Measurements from ENCODE around the gene TENM3.

TENM3 gene

DNA sequence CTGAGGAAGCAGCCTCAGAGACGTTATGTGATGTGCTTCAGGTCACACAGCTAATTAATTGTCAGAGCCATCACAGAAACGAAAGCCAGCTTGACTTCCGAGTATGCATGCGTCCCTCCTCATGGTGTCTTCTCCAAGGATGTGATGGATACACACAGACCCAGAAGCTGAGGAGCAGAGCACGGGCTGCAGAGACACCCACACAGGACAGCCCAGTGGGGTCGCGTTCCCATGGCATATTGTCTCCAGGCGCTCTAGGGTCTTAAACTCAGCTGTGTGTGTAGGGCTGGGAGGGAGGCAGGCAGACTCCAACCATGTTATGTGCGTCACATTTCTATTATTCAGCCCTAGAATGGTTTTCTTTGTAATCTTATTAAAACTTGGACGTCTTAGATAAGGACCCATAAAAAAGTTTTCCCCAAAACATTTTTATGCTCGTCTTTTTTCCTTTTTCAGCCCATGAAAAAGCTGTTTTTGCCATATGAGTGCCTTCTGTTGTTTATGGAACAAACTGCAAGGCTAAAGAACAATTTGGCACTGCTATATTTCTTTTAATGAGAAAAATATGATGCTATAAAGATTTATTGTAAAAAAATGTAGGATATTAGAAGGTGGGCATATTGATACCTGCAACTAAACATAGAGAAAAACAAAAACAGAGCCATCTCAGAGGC is 48.5 kb downstream of the TENM3 start:
- DNase-seq = no peak

DNA sequence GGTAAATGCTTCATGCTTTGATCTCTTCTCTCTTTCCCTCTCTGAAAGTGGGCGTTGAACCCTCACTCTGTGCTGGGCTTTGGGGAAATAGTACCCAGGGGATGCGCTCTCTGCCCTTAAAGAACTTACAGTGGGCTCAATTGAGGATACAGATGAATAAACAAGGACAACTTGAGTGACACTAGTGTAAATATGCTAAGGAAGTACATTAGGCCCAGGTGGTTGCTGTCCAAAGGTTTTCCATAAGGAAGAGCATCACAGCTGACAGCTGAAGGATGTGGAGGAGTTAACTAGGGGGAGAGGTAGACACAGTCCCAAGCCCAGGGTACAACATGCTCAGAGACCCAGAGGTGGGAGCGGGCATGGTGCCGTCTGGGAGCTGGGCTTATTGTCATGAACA is 49.4 kb downstream of the TENM3 start:
- DNase-seq = no peak

GRCh38 chr4:182293691-182294255 is 50.6 kb downstream of the TENM3 start:
- no peak for DNase-seq

DNA sequence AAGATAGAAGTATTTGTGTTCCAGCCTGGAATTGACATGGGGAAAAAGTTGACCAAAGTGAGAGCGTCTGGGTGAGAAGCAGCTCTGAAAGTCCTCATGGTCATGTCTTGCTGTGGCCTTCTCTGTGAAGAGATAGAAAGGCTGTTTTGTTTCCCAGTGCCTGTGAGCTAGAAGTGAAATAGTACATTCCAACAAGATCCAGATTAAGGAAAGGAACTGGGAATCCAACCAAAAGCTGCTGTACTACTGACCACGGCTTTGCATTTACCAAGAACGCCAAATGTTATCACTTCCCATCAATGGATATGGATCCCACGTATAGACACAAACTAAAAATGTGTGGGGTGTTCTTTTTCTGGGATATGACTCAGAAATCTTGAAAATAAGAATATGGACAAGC is 51.2 kb downstream of the TENM3 start:
- DNase-seq = no peak

DNA sequence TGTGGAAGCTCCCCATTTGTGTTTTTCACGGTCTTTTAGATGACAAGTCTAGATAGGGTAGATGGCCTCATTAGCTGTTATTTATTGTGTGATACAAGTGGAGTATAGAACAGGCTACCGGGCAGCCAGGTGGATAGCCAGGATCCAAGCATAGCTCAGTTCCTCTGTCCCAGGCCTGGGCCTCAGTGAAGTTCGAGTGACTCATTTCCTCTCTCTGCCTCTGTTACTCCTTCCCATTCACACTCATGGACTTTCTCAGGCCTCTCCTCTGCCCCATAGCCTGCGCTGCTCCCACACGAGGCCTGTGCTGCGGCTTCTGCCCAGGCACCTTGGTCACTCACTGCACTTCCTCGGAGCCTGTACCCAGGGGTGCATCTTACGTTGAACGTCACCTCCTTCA is 54.5 kb downstream of the TENM3 start:
- DNase-seq = no peak

DNA sequence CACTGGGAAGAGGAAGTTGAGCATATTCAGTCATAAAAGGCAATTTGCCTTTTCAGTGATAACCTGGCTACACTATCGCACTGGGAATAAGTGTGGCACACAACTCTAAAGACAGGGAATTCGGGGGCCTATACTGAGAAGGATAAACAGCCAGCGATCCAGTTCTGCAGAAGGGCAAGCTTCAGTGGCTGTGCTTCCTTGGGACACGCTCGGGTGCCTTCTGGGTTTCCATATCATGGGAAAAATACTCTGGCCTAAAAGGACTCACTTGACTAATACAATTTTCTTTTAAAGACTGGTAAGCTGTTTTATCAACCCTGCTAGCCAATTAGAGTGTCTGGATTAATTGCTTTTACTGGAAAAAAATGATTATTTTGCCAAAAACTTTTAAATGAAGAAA is 58.5 kb downstream of the TENM3 start:
- DNase-seq = no peak

DNA sequence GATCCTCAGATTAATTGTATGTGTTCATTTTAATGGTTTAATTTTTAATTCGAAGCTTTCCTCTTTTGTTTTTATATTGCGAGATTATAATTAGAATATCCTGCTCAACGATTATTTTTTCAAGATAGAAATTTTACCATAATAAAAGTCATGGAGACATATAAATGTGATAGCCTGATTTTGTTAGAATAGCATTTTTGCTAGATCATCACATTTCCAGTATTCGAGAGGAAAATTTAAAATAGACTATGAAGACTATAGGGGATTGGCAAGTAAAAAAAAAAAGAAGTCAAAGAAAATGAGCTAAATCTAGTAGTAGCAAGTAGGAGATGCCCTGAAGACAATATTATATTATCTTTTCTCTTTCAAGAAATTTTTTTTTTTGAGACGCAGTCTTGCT is 60.6 kb downstream of the TENM3 start:
- no peak for DNase-seq

DNA sequence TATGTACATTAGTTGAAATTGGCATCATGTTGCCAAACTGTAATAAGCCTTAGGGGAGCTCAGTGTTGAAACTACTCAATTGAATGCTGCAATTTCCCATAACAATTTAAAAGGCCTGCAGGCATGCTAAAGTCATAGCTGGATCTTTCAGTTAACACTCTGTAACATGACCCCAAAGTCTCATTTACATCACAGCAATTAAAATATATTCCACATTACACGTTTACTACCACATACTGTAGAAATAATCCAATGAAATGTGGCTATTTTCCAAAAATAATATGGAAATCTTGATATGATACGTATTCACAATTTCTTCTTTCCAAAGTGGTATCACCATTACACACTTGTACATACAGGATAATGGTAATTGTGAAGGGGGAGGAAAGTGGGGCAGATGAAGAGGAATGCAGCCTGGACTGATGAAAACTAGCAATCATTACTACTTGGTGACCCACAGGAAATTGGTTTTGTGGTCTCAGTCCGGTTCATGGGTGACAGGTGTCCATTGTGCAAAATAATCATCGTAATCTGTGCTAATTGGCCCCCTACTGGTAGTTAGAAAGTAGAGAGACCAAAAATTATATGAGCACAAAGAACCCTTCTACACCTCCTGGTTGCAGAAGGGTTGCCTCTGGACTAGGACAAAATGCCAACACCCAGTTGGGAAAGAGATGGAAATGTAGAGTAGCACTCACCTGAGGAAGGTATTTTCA is 63.7 kb downstream of the TENM3 start:
- DNase-seq = no peak

GRCh38 chr4:182307746-182308145 is 64.5 kb downstream of the TENM3 start:
- no peak for DNase-seq

GRCh38 chr4:182309877-182310276 is 66.7 kb downstream of the TENM3 start:
- no peak for DNase-seq

DNA sequence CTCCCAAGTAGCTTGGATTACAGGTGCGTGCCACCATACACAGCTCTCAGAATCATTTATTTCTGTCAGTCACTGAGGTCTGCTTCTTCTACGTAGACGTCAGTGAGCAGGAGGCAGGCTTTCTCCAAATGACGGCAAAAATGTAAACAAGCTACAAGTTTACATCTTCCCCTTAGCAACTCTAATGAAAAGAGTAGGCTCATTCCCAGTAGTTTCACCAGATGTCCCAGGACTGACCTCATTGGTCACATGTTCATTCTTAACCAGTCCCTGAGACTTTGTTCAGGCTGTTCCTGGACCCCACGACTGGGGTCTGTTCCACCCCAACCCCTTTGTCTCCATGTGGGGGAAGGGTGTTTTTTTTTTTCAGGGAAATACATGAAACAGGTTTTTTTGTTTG is 67.1 kb downstream of the TENM3 start:
- DNase-seq = no peak

- DNase-seq = no peak
These were observed 67.8 kb downstream of the TENM3 start for GRCh38 chr4:182310962-182311361.

- DNase-seq = no peak
These were observed 71.3 kb downstream of the TENM3 start for GRCh38 chr4:182314537-182314936.

DNA sequence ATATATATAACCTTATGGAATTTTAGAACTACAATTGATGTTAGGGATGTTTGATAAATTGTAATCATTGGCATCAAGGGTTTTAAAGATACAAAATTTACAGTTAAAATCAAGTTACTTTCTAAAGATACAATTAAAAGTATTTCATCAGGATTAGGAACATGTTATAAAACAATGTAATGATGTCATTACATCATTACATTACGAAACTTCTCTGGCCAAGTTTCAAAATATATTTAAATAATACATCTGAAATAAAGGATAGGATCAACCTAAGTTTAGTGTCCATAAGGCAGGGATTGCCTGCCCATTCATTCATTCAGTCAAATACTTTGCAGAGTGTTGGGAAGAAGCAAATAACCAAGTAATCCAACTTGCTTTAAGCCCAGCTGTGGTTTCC is 75.1 kb downstream of the TENM3 start:
- no peak for DNase-seq

GRCh38 chr4:182320092-182320491 is 76.9 kb downstream of the TENM3 start:
- DNase-seq = no peak

DNA sequence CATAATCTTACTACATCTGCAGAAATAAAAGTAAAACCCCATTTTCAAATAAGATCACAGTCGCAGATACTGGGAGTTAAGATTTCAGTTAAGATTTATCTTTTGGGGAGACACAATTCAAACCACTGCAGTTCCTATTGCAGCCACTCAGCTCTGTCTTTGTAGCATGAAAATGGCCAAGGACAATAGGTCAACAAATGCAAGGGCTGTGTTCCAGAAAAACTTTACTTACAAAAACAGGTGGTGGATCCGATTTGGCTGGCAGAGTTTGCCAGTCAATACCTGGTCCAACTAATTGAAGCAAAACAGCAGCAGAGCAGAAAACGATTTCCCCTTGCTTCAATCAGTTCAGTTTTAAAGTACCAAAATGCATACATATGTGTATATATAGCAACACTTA is 77.4 kb downstream of the TENM3 start:
- DNase-seq = no peak

DNA sequence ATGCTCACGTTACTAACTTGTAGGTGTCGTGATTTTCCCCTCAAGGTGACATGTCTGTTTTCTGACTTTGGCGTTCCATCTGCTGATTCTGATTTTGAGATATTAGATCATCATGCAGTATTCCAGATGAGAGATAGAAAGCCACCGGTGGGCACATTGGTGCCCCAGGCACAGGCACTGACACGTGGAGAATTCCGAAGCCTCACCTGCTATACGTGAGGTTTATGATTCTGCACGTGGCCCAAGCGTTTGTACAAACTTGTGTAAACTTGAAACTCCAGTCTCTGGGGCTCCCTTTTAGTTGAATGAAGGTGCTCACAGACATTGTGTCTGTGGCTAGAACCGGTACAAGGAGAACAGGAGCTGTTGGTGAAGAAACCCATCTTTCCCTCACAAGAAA is 81.1 kb downstream of the TENM3 start:
- no peak for DNase-seq

DNA sequence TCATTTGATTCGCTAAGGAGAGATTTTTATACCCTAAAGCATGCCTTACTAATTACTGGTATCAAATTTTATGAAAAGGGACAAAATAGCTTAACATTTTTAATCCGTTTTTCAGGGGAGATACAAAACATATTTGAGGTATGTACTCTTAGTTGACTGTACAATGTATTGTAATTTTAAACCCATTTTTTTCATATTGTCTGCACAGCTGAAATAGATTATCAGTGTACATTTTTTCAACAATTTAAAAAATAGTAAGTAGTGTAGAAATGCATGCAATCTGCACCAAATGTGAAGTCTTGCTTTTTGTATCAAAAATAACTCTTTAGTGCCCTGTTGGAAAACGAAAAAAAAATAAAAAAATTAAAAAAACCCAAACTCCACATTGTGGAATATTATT is 82.2 kb downstream of the TENM3 start:
- no peak for DNase-seq

- no peak for DNase-seq
These were observed 82.7 kb downstream of the TENM3 start for GRCh38 chr4:182325848-182326255.

GRCh38 chr4:182328505-182328904 is 85.3 kb downstream of the TENM3 start:
- DNase-seq = no peak

DNA sequence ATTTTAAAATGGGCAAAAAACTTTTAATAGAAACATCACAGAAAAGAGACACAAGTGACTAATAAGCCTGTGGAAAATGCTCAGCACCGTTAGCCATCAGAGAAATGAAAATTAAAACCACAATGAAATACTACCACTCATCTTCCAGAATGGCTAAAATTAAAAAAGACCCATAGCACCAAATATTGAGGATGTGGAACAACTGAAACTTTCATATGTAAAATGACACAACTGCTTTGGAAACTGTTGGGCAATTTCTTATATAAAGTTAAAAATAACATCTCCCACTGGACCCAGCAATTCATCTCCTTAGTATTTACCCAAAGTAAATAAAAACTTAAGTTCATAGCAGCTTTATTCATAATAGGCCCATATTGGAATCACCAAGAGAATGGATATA is 94.2 kb downstream of the TENM3 start:
- no peak for DNase-seq

GRCh38 chr4:182338063-182338462 is 94.9 kb downstream of the TENM3 start:
- no peak for DNase-seq

DNA sequence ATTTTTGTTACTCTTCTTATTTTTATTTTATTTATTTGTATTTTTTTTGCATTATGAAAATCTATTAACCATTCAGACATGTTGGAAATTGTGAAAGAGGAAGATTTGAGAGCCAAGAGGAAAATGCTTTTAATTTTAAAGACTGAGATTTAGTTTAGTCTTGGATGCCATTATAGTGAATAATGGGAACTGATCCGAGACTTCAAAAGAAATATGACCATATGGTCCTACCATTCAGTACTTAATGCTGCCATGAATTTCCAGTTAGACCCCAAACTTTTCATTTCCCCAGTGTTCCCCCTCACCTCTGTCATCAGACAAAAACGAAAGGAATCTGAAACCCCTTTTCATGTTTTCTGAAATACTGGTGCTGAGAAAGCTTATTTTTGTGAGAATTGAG is 95.5 kb downstream of the TENM3 start:
- no peak for DNase-seq

DNA sequence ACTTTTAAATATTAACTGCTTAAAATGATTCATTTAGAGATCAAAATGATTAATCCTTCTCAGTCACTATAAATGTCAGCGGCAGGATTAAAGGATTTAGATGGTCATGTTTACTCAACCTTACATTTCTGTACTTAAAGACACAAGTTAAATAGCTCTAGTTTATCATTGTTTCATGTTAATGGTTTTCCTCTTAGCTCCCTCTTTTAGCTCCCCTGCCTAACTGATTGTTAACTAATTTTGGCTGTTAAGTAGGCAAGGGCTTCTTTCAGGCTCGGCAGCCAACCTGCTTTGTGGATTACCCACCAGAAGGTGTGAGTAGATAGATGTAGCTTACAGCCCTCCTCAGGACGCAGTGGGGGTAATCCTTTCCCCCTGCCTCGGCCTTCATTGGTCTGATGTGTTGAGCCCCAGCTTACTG is 96.0 kb downstream of the TENM3 start:
- no peak for DNase-seq

DNA sequence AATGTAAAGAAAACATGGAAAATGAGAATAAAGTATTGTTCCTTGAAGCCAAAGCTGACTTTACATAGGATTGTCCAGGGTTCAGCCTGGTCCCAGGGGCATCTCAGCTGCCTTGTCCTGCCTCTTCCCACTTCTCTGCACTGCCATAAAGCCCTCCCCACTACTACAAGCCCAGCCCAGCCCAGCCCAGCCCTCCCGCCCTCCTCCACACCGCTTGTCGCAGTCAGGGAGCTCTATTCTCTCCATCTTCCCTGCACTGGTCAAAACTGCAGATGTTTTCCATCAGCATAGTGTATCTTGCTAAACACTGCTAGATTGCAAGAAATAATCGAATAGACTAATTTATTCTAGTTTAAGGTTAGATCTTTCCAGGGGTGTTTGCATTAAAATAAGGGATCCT is 100.3 kb downstream of the TENM3 start:
- DNase-seq = no peak

Data from stimulated activated CD4-positive, alpha-beta T cell treated with anti-CD3 and anti-CD28 coated beads, Interleukin-15, amount 100 ng/mL, for 24 hours (primary cell).